Activated naive CD8-positive, alpha-beta T cell treated with anti-CD3 and anti-CD28 coated beads for 36 hours (primary cell): ENCODE data around the gene NAA38. TPM values are rescaled to one million over a fixed set of nuclear protein-coding genes. Genes with fewer than 3 reads are reported as not detected.
"Not testable (repeated sequence)": the region's sequence is repeated elsewhere in the genome, so short reads cannot be mapped to it uniquely, and the experiment has no call there.

ENCODE experiments used
- DNase-seq: peaks from one replicate; pipeline ENCODE4 v3.0.0; 2021
- H3K27ac Mint-ChIP-seq: one replicate; pipeline ENCODE4 v1.8.0; 2022; ENCODE audit warnings: mild to moderate bottlenecking, moderate library complexity, mixed read lengths
- H3K27me3 Mint-ChIP-seq: one replicate; pipeline ENCODE4 v1.8.0; 2022; ENCODE audit warnings: mild to moderate bottlenecking, mixed read lengths
- H3K36me3 Mint-ChIP-seq: one replicate; pipeline ENCODE4 v1.8.0; 2021; ENCODE audit warnings: mild to moderate bottlenecking, mixed read lengths
- H3K4me1 Mint-ChIP-seq: one replicate; pipeline ENCODE4 v1.8.0; 2021; ENCODE audit warnings: mixed read lengths
- H3K4me3 Mint-ChIP-seq: one replicate; pipeline ENCODE4 v1.8.0; 2022; ENCODE audit warnings: mild to moderate bottlenecking, moderate library complexity, mixed read lengths
- H3K9me3 Mint-ChIP-seq: one replicate; pipeline ENCODE4 v1.8.0; 2022; ENCODE audit warnings: mixed read lengths
- total RNA-seq, 2 experiments: library from RNA; stranded (reverse); gene quantifications; one replicate each; pipeline ENCODE4 v1.2.3, GENCODE V29; 2021

NAA38 gene
- total RNA-seq, 2 experiments from 2014 or later, result 65.2 to 66.6 TPM

- Mint-ChIP-seq H3K27ac (no peak overlapping the region), H3K9me3 (no peaks in the 10 kb centered on the region), H3K27me3 (no peaks in the 10 kb centered on the region), H3K36me3 (no peaks in the 10 kb centered on the region), H3K4me1 (no peaks in the 10 kb centered on the region), H3K4me3 (no peak overlapping the region)
- no peak for DNase-seq
Observed at GRCh38 chr17:7816926-7817642, 40.3 kb downstream of the NAA38 start.

GRCh38 chr17:7814969-7815368 lies 42.4 kb downstream of the NAA38 start:
- no peak overlapping the region for H3K4me3 Mint-ChIP-seq
- DNase-seq, result no peak
- no peak overlapping the region for H3K27ac Mint-ChIP-seq
- H3K27me3 Mint-ChIP-seq, result no peaks in the 10 kb centered on the region
- H3K9me3 Mint-ChIP-seq, result no peaks in the 10 kb centered on the region
- peaks cover 5% of the 10 kb centered on the region for H3K4me1 Mint-ChIP-seq
- no peaks in the 10 kb centered on the region for H3K36me3 Mint-ChIP-seq

GRCh38 chr17:7811251-7811650 lies 46.1 kb downstream of the NAA38 start:
- no peaks in the 10 kb centered on the region for H3K9me3 Mint-ChIP-seq
- no peak for DNase-seq
- H3K4me1 Mint-ChIP-seq, result peaks cover 5% of the 10 kb centered on the region
- H3K27me3 Mint-ChIP-seq, result no peaks in the 10 kb centered on the region
- H3K36me3 Mint-ChIP-seq, result no peaks in the 10 kb centered on the region
- no peak overlapping the region for H3K4me3 Mint-ChIP-seq
- no peak overlapping the region for H3K27ac Mint-ChIP-seq

GRCh38 chr17:7809791-7810343 lies 47.5 kb downstream of the NAA38 start:
- H3K27ac Mint-ChIP-seq, H3K4me1 Mint-ChIP-seq, H3K36me3 Mint-ChIP-seq, H3K4me3 Mint-ChIP-seq, H3K9me3 Mint-ChIP-seq, H3K27me3 Mint-ChIP-seq, DNase-seq: not testable (repeated sequence)

GRCh38 chr17:7809086-7809790 lies 48.1 kb downstream of the NAA38 start:
- DNase-seq, result no peak
- H3K9me3 Mint-ChIP-seq, result no peaks in the 10 kb centered on the region

GRCh38 chr17:7807206-7807605 lies 50.2 kb downstream of the NAA38 start:
- Mint-ChIP-seq H3K27ac (no peak overlapping the region), H3K36me3 (no peaks in the 10 kb centered on the region), H3K9me3 (no peaks in the 10 kb centered on the region), H3K4me3 (no peak overlapping the region), H3K27me3 (peaks cover 5% of the 10 kb centered on the region), H3K4me1 (peaks cover 5% of the 10 kb centered on the region)
- DNase-seq, result no peak

More at GRCh38 chr17:7809086-7809790, 48.1 kb downstream of the NAA38 start:
- no peaks in the 10 kb centered on the region for H3K27me3 Mint-ChIP-seq
- H3K4me1 Mint-ChIP-seq, result peaks cover 5% of the 10 kb centered on the region
- no peak overlapping the region for H3K4me3 Mint-ChIP-seq
- H3K36me3 Mint-ChIP-seq, result no peaks in the 10 kb centered on the region
- no peak overlapping the region for H3K27ac Mint-ChIP-seq

Other genes starting within 250 kb of the NAA38 start
- gene FXR2, start 242.7 kb downstream of the NAA38 start, total RNA-seq, result 10 to 100 TPM; 35.5 to 37.0 TPM
- gene SAT2, start 229.7 kb downstream of the NAA38 start, total RNA-seq, result 10 to 100 TPM; 15.4 to 15.5 TPM
- not detected for gene SHBG, start 227.4 kb downstream of the NAA38 start, total RNA-seq
- under 1 TPM in 1 of 2 experiments, not detected in 1; 0.10 TPM for gene ATP1B2, start 206.6 kb downstream of the NAA38 start, total RNA-seq
- 100 to 1,000 TPM; 137 to 142 TPM for gene TP53, start 170.1 kb downstream of the NAA38 start, total RNA-seq
- gene WRAP53, start 169.1 kb downstream of the NAA38 start, total RNA-seq, result 10 to 100 TPM; 22.8 to 27.4 TPM
- gene EFNB3, start 152.4 kb downstream of the NAA38 start, total RNA-seq, result not detected
- under 1 TPM; 0.04 to 0.14 TPM for gene DNAH2, start 139.8 kb downstream of the NAA38 start, total RNA-seq
- gene KDM6B, start 23.3 kb downstream of the NAA38 start, total RNA-seq, result 10 to 100 TPM; 44.5 to 47.6 TPM
- 1 to 10 TPM; 4.2 to 4.8 TPM for gene TMEM88, start 2.5 kb downstream of the NAA38 start, total RNA-seq
- 10 to 100 TPM; 18.6 to 20.1 TPM for gene CYB5D1, start 444 bp upstream of the NAA38 start, total RNA-seq
- gene CHD3, start 31.2 kb upstream of the NAA38 start, total RNA-seq, result 100 to 1,000 TPM; 123 to 129 TPM
- 1 to 10 TPM; 4.0 to 4.1 TPM for gene RNF227, start 58.7 kb upstream of the NAA38 start, total RNA-seq
- 1 to 10 TPM; 7.5 to 8.4 TPM for gene KCNAB3, start 72.3 kb upstream of the NAA38 start, total RNA-seq
- 100 to 1,000 TPM; 131 to 143 TPM for gene TRAPPC1, start 74.4 kb upstream of the NAA38 start, total RNA-seq
- gene CNTROB, start 74.6 kb upstream of the NAA38 start, total RNA-seq, result 10 to 100 TPM; 45.3 to 45.7 TPM
- gene GUCY2D, start 145.1 kb upstream of the NAA38 start, total RNA-seq, result not detected
- gene ALOX15B, start 181.5 kb upstream of the NAA38 start, total RNA-seq, result under 1 TPM in 1 of 2 experiments, not detected in 1; 0.08 TPM
- 1 to 10 TPM; 3.7 to 4.1 TPM for gene ALOX12B, start 230.2 kb upstream of the NAA38 start, total RNA-seq